Ovary (tissue), 9 donors: ENCODE measurements around the gene ALK. TPM values are rescaled to one million over a fixed set of nuclear protein-coding genes. Genes with fewer than 3 reads are reported as not detected.

Experiments
- DNase-seq, 5 donors: peaks; one replicate each; pipeline ENCODE4 v3.0.0-alpha.2; 2019 to 2020
- H3K27ac ChIP-seq, 2 donors: fragments of 200-600 bp; one replicate each; pipeline versions ENCODE4 v1.5.1 to v1.8.0; 2019 to 2022
- H3K27me3 ChIP-seq: fragments of 200-600 bp; one replicate; pipeline ENCODE4 v1.8.0; 2022
- H3K36me3 ChIP-seq: fragments of 200-600 bp; sonication (generic); one replicate; pipeline ENCODE4 v1.5.1; 2019
- H3K4me1 ChIP-seq: one replicate; pipeline ENCODE4 v1.8.1; 2013; ENCODE audit warnings: mild to moderate bottlenecking, moderate library complexity; ENCODE audit not compliant: insufficient read depth
- H3K4me3 ChIP-seq: fragments of 200-600 bp; sonication (generic); one replicate; pipeline ENCODE4 v1.5.1; 2017
- H3K9me3 ChIP-seq, 2 donors: fragments of 200-600 bp in 1 of 2; sonication (generic) in 1 of 2; one replicate each; pipeline versions ENCODE4 v1.5.1 to v1.8.1; 2013 to 2019; ENCODE audit warnings: mild to moderate bottlenecking in 1 of 2, moderate library complexity in 1 of 2
- CTCF ChIP-seq, 3 donors: fragments of 450-650 bp in 2 of 3; fragments of 200-600 bp in 1 of 3; IDR thresholded peaks; one replicate each; pipeline versions ENCODE4 v1.5.1 to v1.8.0; 2016 to 2022; ENCODE audit warnings: antibody characterized with exemption in 3 of 3, mild to moderate bottlenecking in 1 of 3
- EP300 ChIP-seq: sonication (generic); formaldehyde crosslinking; IDR thresholded peaks from one replicate; pipeline ENCODE4 v1.6.1; 2017; ENCODE audit warnings: antibody characterized with exemption
- POLR2A ChIP-seq: fragments of 450-650 bp; IDR thresholded peaks from one replicate; pipeline ENCODE4 v1.6.1; 2017; ENCODE audit warnings: antibody characterized with exemption, mild to moderate bottlenecking, moderate library complexity
- WGBS, 3 donors: extraction: QIAGEN DNeasy Blood & Tissue Kit in 1 of 3; methylation state at CpG; one replicate each; pipeline versions ENCODE4 v1.1.5 to v1.1.7; 2013 to 2017; 5-methylcytosine and 5-hydroxymethylcytosine counted together
- intact Hi-C, 4 donors: fragments of 100-400 bp; cut with DNase I; formaldehyde crosslinking; loops; one replicate each; pipeline versions ENCODE4 v1.11.0 to v1.15.1; 2022 to 2023
- polyA plus RNA-seq, 2 donors: library from polyadenylated mRNA; stranded (reverse); fragments of 200-250 nt in 1 of 2; fragments of 350-450 nt in 1 of 2; fragmentation: Illumina TruSeq in 1 of 2; extraction: RNeasy Lipid Tissue Mini Kit (QIAGEN cat#74804) in 1 of 2; gene quantifications; one replicate each; pipeline ENCODE4 v1.2.3, GENCODE V29; 2013 to 2014
- total RNA-seq, 7 donors: library from RNA; depleted of rRNA in 2 of 7; stranded (reverse); fragments of >200 nt in 2 of 7; fragmentation: NEBNext Ultra II Directional in 3 of 7; extraction: Animal tissue kit (Norgen Biotek cat#: 25700) in 3 of 7; gene quantifications; one replicate each; pipeline versions ENCODE4 v1.1.0 to v1.2.4, GENCODE V29; 2016 to 2023
- donor health status: DM: no; HTN: no; CAD: no; lungs with moderate emphysema.
- donor health status: DM: no; HTN: no; CAD: no.
- donor health status: Bipolar disorder and iron deficiency.
- donor health status: DM: yes; HTN: yes; CAD: no.
- donor health status: DM: no; HTN: no; CAD: no.
- donor health status: DM: yes; HTN: yes; CAD: no.

ALK gene
- total and polyA plus RNA-seq, 9 donors, result 0.05 to 1.7 (median 0.23) TPM; not detected in 1

GRCh38 chr2:29250977-29251376 is 670.4 kb downstream of the ALK start:
- H3K4me3 ChIP-seq, result no peak overlapping the region
- H3K27ac ChIP-seq, result no peak overlapping the region
- intact Hi-C loops, result no loop called here
- no peaks in the 10 kb centered on the region for H3K27me3 ChIP-seq
- H3K36me3 ChIP-seq, result no peaks in the 10 kb centered on the region
- 93 to 97% (median 95%) methylated on average over 7 of the region's 7 CpGs for WGBS, 3 donors
- H3K9me3 ChIP-seq, result no peaks in the 10 kb centered on the region
- DNase-seq, result no peak
- TF ChIP-seq EP300, result no peak
- TF ChIP-seq CTCF (IDR thresholded peaks at IDR 0.05), result no peak
- no peak for TF ChIP-seq POLR2A
- no peaks in the 10 kb centered on the region for H3K4me1 ChIP-seq

- Histone ChIP-seq H3K36me3 (no peaks in the 10 kb centered on the region), H3K27me3 (no peaks in the 10 kb centered on the region), H3K9me3 (no peaks in the 10 kb centered on the region), H3K27ac (no peak overlapping the region), H3K4me3 (no peak overlapping the region), H3K4me1 (no peaks in the 10 kb centered on the region)
- DNase-seq, result no peak
- TF ChIP-seq EP300, result no peak
- TF ChIP-seq CTCF (IDR thresholded peaks at IDR 0.05), result no peak
- TF ChIP-seq POLR2A, result no peak
- intact Hi-C loops, result no loop called here
- 55 to 62% (median 57%) methylated on average over 11 of the region's 11 CpGs for WGBS, 3 donors
Observed at GRCh38 chr2:29249666-29250253, 671.6 kb downstream of the ALK start.

- Histone ChIP-seq H3K9me3 (no peaks in the 10 kb centered on the region), H3K4me3 (no peak overlapping the region), H3K4me1 (no peaks in the 10 kb centered on the region), H3K27me3 (no peaks in the 10 kb centered on the region), H3K36me3 (no peaks in the 10 kb centered on the region), H3K27ac (no peak overlapping the region)
- WGBS, 3 donors, result 87 to 95% (median 88%) methylated on average over 7 of the region's 7 CpGs
- no peak for TF ChIP-seq POLR2A
- no peak for TF ChIP-seq CTCF (IDR thresholded peaks at IDR 0.05)
- TF ChIP-seq EP300, result no peak
- DNase-seq, result no peak
- intact Hi-C loops, result no loop called here
Observed at GRCh38 chr2:29247336-29247914, 674.0 kb downstream of the ALK start.

GRCh38 chr2:29246383-29247300 is 674.7 kb downstream of the ALK start:
- intact Hi-C loops, result no loop called here
- H3K4me1 ChIP-seq, result no peaks in the 10 kb centered on the region
- WGBS, 3 donors, result 86 to 88% (median 87%) methylated on average over 36 of the region's 36 CpGs
- TF ChIP-seq EP300 (no peak), POLR2A (no peak), CTCF (IDR thresholded peaks at IDR 0.05) (no peak)
- H3K36me3 ChIP-seq, result no peaks in the 10 kb centered on the region
- H3K9me3 ChIP-seq, result no peaks in the 10 kb centered on the region
- no peaks in the 10 kb centered on the region for H3K27me3 ChIP-seq
- DNase-seq, result no peak
- no peak overlapping the region for H3K4me3 ChIP-seq
- H3K27ac ChIP-seq, result no peak overlapping the region
